Parathyroid adenoma (tissue), 2 donors: Measurements from ENCODE around the gene CHD3.
A peak's percentile ranks its signal among the peaks of the same experiment; 100 is the strongest.

Experiments used
- H2AFZ ChIP-seq: fragments of 300-600 bp; sonication (generic); one replicate; pipeline ENCODE4 v1.7.0; 2017; ENCODE audit warnings: antibody characterized with exemption, mild to moderate bottlenecking
- H3K27ac ChIP-seq: fragments of 300-600 bp; sonication (generic); one replicate; pipeline ENCODE4 v1.7.0; 2017
- H3K27me3 ChIP-seq: fragments of 300-600 bp; sonication (generic); one replicate; pipeline ENCODE4 v1.7.0; 2017; ENCODE audit warnings: low read length; ENCODE audit not compliant: control insufficient read depth, insufficient read depth
- H3K36me3 ChIP-seq: fragments of 300-600 bp; sonication (generic); one replicate; pipeline ENCODE4 v1.7.0; 2017; ENCODE audit warnings: low read length; ENCODE audit not compliant: control insufficient read depth, insufficient read depth
- H3K4me1 ChIP-seq: fragments of 300-600 bp; sonication (generic); one replicate; pipeline ENCODE4 v1.7.0; 2017; ENCODE audit warnings: control low read depth
- H3K4me2 ChIP-seq: fragments of 300-600 bp; sonication (generic); one replicate; pipeline ENCODE4 v1.7.0; 2017; ENCODE audit warnings: low read length
- H3K4me3 ChIP-seq: fragments of 300-600 bp; sonication (generic); one replicate; pipeline ENCODE4 v1.7.0; 2017; ENCODE audit warnings: low read depth, low read length
- H3K79me2 ChIP-seq: fragments of 300-600 bp; sonication (generic); one replicate; pipeline ENCODE4 v1.7.0; 2017; ENCODE audit warnings: control low read depth
- H3K9ac ChIP-seq: fragments of 300-600 bp; sonication (generic); one replicate; pipeline ENCODE4 v1.7.0; 2017; ENCODE audit warnings: mild to moderate bottlenecking
- H3K9me3 ChIP-seq: fragments of 300-600 bp; sonication (generic); one replicate; pipeline ENCODE4 v1.7.0; 2017; ENCODE audit warnings: low read length; ENCODE audit not compliant: control insufficient read depth
- TF ChIP-seq, protein P1 (sequence below): fragments of 300-600 bp; sonication (generic); IDR thresholded peaks from one replicate; pipeline ENCODE4 v1.7.0; 2017; ENCODE audit warnings: antibody characterized with exemption, mild to moderate bottlenecking
- donor health status: primary hyperparathyroidism.

The CHD3 gene

DNA sequence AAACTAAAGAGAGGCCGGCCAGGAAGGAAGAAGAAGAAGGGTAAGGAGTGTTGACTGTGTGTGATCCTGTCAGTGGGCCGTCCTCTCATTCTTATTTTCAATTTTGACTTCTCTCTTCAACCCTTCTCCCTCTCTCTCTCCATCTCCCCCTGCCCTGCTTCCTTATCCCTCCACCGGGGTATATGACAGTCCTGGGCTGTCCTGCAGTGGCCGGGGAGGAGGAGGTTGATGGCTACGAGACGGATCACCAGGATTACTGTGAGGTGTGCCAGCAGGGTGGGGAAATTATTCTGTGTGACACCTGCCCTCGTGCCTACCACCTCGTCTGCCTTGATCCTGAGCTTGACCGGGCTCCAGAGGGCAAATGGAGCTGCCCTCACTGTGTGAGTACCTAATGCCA lies 5.6 kb downstream of the CHD3 start:
- no peaks in the 10 kb centered on the region for H3K9me3 ChIP-seq
- no peak overlapping the region for H3K9ac ChIP-seq
- H3K4me2 ChIP-seq: no peak overlapping the region
- H3K4me3 ChIP-seq: no peak overlapping the region
- peaks cover 21% of the 10 kb centered on the region for H3K4me1 ChIP-seq
- no peak overlapping the region for H2AFZ ChIP-seq
- H3K27ac ChIP-seq: no peak overlapping the region
- H3K27me3 ChIP-seq: no peaks in the 10 kb centered on the region
- H3K79me2 ChIP-seq: peaks cover 15% of the 10 kb centered on the region
- no peaks in the 10 kb centered on the region for H3K36me3 ChIP-seq
- TF ChIP-seq, protein P1, sequence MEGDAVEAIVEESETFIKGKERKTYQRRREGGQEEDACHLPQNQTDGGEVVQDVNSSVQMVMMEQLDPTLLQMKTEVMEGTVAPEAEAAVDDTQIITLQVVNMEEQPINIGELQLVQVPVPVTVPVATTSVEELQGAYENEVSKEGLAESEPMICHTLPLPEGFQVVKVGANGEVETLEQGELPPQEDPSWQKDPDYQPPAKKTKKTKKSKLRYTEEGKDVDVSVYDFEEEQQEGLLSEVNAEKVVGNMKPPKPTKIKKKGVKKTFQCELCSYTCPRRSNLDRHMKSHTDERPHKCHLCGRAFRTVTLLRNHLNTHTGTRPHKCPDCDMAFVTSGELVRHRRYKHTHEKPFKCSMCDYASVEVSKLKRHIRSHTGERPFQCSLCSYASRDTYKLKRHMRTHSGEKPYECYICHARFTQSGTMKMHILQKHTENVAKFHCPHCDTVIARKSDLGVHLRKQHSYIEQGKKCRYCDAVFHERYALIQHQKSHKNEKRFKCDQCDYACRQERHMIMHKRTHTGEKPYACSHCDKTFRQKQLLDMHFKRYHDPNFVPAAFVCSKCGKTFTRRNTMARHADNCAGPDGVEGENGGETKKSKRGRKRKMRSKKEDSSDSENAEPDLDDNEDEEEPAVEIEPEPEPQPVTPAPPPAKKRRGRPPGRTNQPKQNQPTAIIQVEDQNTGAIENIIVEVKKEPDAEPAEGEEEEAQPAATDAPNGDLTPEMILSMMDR: no peak

DNA sequence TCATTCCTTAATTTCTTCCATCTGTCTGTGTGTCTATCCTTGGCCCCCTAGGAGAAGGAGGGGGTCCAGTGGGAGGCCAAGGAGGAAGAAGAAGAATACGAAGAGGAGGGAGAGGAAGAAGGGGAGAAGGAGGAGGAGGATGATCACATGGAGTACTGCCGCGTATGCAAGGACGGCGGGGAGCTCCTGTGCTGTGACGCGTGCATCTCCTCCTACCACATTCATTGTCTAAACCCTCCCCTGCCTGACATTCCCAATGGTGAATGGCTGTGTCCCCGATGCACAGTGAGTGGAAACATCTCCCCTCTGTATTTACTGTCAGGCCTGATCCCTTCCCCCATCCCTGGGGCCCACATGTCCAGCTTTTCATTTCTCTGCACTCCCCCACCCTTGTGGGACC lies 6.3 kb downstream of the CHD3 start:
- Histone ChIP-seq H3K27me3 (no peaks in the 10 kb centered on the region), H3K79me2 (peaks cover 15% of the 10 kb centered on the region), H3K4me2 (no peak overlapping the region), H3K4me1 (peaks cover 15% of the 10 kb centered on the region), H3K9me3 (no peaks in the 10 kb centered on the region), H2AFZ (no peak overlapping the region), H3K36me3 (no peaks in the 10 kb centered on the region), H3K27ac (no peak overlapping the region), H3K4me3 (no peak overlapping the region), H3K9ac (no peak overlapping the region)
- TF ChIP-seq, protein P1: no peak

DNA sequence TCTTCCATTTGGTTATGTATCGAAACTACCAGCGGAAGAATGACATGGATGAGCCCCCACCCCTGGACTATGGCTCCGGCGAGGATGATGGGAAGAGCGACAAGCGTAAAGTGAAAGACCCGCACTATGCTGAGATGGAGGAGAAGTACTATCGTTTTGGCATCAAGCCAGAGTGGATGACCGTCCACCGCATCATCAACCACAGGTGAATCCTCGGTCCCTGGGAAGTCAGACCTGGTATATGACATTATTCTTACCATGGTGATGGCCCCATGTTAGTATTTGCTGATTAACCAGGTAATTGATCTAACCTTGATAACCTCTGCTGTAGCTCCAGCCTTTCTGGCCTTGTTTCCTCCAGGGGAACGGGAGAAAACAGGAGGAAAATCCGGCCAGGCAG lies 8.5 kb downstream of the CHD3 start:
- Histone ChIP-seq H3K4me2 (no peak overlapping the region), H3K4me3 (no peak overlapping the region), H3K27ac (peak overlapping the region; percentile 37), H3K79me2 (peaks cover 10% of the 10 kb centered on the region), H3K9ac (no peak overlapping the region), H3K9me3 (no peaks in the 10 kb centered on the region), H2AFZ (no peak overlapping the region), H3K27me3 (no peaks in the 10 kb centered on the region), H3K36me3 (no peaks in the 10 kb centered on the region), H3K4me1 (peaks cover 13% of the 10 kb centered on the region)
- TF ChIP-seq, protein P1: no peak

DNA sequence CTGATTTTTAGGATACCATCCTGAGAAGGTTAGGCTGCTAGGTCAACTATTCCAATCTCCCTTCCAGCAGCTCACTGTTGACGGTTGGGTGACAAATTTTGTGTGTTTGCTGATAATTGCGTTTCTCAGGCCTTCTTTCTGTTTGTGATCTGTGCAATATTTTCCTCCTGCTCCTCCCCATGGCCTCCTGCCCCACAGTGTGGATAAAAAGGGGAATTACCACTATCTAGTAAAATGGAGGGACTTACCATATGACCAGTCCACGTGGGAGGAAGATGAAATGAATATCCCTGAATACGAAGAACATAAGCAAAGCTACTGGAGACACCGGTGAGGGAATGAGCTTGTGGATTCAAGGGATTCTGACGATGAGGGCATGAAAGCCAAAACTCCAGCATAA lies 9.2 kb downstream of the CHD3 start:
- Histone ChIP-seq H3K9me3 (no peaks in the 10 kb centered on the region), H3K79me2 (peaks cover 10% of the 10 kb centered on the region), H3K27me3 (no peaks in the 10 kb centered on the region), H3K4me1 (peaks cover 13% of the 10 kb centered on the region), H3K27ac (peak overlapping the region; percentile 37), H3K4me3 (no peak overlapping the region), H3K4me2 (no peak overlapping the region), H3K9ac (no peak overlapping the region), H3K36me3 (no peaks in the 10 kb centered on the region), H2AFZ (peak overlapping the region; percentile 1)
- TF ChIP-seq, protein P1: peak; percentile 86
